Astrocyte (in vitro differentiated cells and primary cell): ENCODE data around the gene NCAPD3.

Experiments
- EZH2 ChIP-seq: IDR thresholded peaks from 2 replicates; pipeline ENCODE4 v1.6.1; 2012; ENCODE audit warnings: mild to moderate bottlenecking, low read length, inconsistent platforms; ENCODE audit not compliant: insufficient read depth
- TF ChIP-seq, protein P1 (sequence below): IDR thresholded peaks from 2 replicates; pipeline ENCODE4 v1.5.1; 2011; ENCODE audit warnings: low read depth, mild to moderate bottlenecking, inconsistent platforms, low read length, moderate library complexity; ENCODE audit not compliant: insufficient read depth

DNA sequence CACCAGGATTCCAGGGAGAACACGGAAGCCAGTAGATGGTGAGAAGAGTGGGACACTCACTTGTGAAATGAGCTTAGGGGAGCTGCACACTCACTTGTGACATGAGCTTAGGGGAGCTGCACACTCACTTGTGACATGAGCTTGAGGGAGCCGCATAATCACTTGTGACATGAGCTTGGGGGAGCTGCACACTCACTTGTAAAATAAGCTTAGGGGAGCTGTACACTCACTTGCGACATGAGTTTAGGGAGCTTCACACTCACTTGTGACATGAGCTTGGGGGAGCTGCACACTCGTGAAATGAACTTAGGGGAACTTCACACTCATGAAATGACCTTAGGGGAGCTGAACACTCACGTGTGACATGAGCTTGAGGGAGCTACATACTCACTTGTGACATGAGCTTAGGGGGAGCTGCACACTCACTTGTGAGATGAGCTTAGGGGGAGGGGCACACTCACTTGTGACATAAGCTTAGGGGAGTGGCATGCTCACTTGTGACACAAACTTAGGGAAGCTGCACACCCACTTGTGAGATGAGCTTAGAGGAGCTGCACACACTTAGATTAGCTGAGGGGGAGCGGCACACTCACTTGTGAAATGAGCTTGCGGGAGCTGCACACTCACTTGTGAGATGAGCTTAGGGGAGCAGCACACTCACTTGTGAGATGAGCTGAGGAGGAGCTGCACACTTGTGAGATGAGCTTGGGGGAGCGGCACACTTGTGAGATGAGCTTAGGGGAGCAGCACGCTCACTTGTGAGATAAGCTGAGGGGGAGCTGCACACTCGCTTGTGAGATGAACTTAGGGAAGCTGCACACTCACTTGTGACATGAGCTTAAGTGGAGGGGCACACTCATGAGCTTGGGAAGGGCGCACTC lies 59.0 kb downstream of the NCAPD3 start:
- TF ChIP-seq, protein P1, sequence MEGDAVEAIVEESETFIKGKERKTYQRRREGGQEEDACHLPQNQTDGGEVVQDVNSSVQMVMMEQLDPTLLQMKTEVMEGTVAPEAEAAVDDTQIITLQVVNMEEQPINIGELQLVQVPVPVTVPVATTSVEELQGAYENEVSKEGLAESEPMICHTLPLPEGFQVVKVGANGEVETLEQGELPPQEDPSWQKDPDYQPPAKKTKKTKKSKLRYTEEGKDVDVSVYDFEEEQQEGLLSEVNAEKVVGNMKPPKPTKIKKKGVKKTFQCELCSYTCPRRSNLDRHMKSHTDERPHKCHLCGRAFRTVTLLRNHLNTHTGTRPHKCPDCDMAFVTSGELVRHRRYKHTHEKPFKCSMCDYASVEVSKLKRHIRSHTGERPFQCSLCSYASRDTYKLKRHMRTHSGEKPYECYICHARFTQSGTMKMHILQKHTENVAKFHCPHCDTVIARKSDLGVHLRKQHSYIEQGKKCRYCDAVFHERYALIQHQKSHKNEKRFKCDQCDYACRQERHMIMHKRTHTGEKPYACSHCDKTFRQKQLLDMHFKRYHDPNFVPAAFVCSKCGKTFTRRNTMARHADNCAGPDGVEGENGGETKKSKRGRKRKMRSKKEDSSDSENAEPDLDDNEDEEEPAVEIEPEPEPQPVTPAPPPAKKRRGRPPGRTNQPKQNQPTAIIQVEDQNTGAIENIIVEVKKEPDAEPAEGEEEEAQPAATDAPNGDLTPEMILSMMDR, result no peak
- no peak for TF ChIP-seq EZH2
